Measurements from ENCODE around the gene CYP2S1. TPM values are rescaled to one million over a fixed set of nuclear protein-coding genes. Genes with fewer than 3 reads are reported as not detected.
A peak's percentile ranks its signal among the peaks of the same experiment; 100 is the strongest.

The CYP2S1 gene
- total and polyA plus RNA-seq, 9 of the 15 experiments (the other 6 are each of a cell fraction or from before 2014, with no cell fraction given): 0.07 to 1.9 (median 0.41) TPM

DNA sequence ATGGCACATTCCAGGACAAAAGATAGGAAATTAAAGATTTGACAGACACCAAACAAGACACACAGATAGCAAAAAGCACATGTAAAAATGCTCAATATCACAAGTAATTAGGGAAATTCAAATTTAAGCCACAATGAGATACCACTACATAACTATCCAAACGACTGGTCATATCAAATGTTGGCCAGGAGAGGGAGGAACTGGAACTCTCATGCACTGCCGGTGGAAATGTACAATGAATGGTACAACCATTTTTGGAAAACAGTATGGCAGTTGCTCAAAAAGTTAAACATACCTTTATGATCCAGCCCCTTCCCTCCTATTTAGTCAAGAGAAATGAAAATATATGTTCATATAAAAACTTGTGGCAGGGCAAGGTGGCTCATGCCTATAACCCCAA lies 36.8 kb upstream of the CYP2S1 start (continued):
- TF ChIP-seq, protein P1, sequence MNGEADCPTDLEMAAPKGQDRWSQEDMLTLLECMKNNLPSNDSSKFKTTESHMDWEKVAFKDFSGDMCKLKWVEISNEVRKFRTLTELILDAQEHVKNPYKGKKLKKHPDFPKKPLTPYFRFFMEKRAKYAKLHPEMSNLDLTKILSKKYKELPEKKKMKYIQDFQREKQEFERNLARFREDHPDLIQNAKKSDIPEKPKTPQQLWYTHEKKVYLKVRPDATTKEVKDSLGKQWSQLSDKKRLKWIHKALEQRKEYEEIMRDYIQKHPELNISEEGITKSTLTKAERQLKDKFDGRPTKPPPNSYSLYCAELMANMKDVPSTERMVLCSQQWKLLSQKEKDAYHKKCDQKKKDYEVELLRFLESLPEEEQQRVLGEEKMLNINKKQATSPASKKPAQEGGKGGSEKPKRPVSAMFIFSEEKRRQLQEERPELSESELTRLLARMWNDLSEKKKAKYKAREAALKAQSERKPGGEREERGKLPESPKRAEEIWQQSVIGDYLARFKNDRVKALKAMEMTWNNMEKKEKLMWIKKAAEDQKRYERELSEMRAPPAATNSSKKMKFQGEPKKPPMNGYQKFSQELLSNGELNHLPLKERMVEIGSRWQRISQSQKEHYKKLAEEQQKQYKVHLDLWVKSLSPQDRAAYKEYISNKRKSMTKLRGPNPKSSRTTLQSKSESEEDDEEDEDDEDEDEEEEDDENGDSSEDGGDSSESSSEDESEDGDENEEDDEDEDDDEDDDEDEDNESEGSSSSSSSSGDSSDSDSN (IDR thresholded peaks at IDR 0.05; ENCODE audit: borderline replicate concordance in 1 of 2, low read depth in 2 of 2, low read length in 2 of 2): no peak

DNA sequence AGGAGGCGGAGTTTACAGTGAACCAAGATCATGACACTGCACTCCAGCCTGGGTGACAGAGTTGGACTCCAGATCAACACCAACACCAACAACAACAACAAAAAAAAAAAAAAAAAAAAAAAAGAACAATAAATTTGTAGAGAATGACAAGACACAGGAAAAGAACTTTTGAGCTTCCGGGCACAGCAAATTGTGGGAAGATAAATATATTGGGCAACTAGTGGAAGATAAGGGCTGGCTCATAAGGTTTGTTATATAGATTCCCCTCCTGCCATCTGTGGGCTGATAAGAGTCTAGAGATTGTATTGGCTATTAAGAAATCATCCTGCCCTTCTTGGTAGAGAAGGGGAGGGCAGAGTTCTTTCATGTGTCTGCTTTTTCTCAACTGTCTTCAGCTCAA lies 33.1 kb upstream of the CYP2S1 start:
- H3K9ac ChIP-seq (ENCODE audit: insufficient read depth in 1 of 2, low read depth in 2 of 2, low read length in 2 of 2): no peak overlapping the region
- ATAC-seq: no peak; the same call in 2 of the 3 replicates
- WGBS (ENCODE audit: insufficient coverage, low coverage, missing lambda C conversion rate): 32% methylated on average over 2 of the region's 2 CpGs
- H3K27me3 ChIP-seq (ENCODE audit: control insufficient read depth in 2 of 2, insufficient read depth in 2 of 2, low read length in 2 of 2): peaks cover 0 to 2% of the 10 kb centered on the region in 2 experiments; a peak in 1 of 5 replicates
- CTCF ChIA-PET (ENCODE audit: low intra/inter-chr PET ratio): interaction anchor here (0.6 to 0.7 kb wide), 3 partner anchors 132 to 261 kb away, joined by 3 to 4 read pairs (median 3); no protein-coding TSS in a partner anchor
- no peak overlapping the region for H3K27ac ChIP-seq (ENCODE audit: extremely low read depth, low read depth, low read length)
- BruUV-seq (replicated peaks): no TSS peak
- peaks cover 4 to 10% of the 10 kb centered on the region in 2 experiments; a peak in 3 of 5 replicates for H3K4me1 ChIP-seq (replicated peaks in 1 of 2; ENCODE audit: control insufficient read depth in 2 of 2, insufficient read depth in 2 of 2, low read length in 2 of 2)
- H3K4me2 ChIP-seq (ENCODE audit: insufficient read depth, low read length): no peak overlapping the region; the same call in 1 of the 2 replicates
- H3K9me1 ChIP-seq (ENCODE audit: control insufficient read depth, insufficient read depth, low read length): no peaks in the 10 kb centered on the region
- no peaks in the 10 kb centered on the region for H3K9me3 ChIP-seq (replicated peaks; ENCODE audit: control insufficient read depth, insufficient read depth, low read depth, low read length)
- peak overlapping the region; percentile 18; the same call in 1 of the 2 replicates for H2AFZ ChIP-seq (ENCODE audit: low read depth, low read length)
- intact Hi-C loops (cut with micrococcal nuclease): no loop called here
- H4K20me1 ChIP-seq (replicated peaks; ENCODE audit: control insufficient read depth, insufficient read depth, low read length): no peaks in the 10 kb centered on the region
- no peak for DNase-seq (ENCODE audit: extremely low read depth in 1 of 4, low spot score in 3 of 4)
- no peak for FAIRE-seq
- no peaks in the 10 kb centered on the region for H3K79me2 ChIP-seq (ENCODE audit: control insufficient read depth, insufficient read depth, low read length)
- H3K36me3 ChIP-seq (ENCODE audit: control insufficient read depth, insufficient read depth, low read length): no peaks in the 10 kb centered on the region
- in situ Hi-C loops (cut with MboI): no loop called here
- no peak overlapping the region for H3K4me3 ChIP-seq
- POLR2A ChIA-PET: interaction anchor here (0.5 to 1.5 kb wide), 2 partner anchors 16 to 243 kb away, joined by 3 to 4 read pairs; no protein-coding TSS in a partner anchor
- TF ChIP-seq, protein P2, sequence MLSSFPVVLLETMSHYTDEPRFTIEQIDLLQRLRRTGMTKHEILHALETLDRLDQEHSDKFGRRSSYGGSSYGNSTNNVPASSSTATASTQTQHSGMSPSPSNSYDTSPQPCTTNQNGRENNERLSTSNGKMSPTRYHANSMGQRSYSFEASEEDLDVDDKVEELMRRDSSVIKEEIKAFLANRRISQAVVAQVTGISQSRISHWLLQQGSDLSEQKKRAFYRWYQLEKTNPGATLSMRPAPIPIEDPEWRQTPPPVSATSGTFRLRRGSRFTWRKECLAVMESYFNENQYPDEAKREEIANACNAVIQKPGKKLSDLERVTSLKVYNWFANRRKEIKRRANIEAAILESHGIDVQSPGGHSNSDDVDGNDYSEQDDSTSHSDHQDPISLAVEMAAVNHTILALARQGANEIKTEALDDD (IDR thresholded peaks at IDR 0.05): 0 out of 2 replicates have a peak, but pooled peaks have one; percentile 11
- TF ChIP-seq CBFA2T3 (IDR thresholded peaks at IDR 0.05) (peak; percentile 71), NR2C1 (IDR thresholded peaks at IDR 0.05) (no peak), NR2C1 (tag; IDR thresholded peaks at IDR 0.05) (no peak), SMARCA4 (IDR thresholded peaks at IDR 0.05) (peak; percentile 48; the same call in 1 of the 2 replicates), ZNF384 (IDR thresholded peaks at IDR 0.05; ENCODE audit: low read depth, low read length) (peak; percentile 62; the same call in 1 of the 2 replicates), CEBPB (tag; IDR thresholded peaks at IDR 0.05) (peak; percentile 76), TAL1 (IDR thresholded peaks at IDR 0.05) (peak; percentile 42), CBFA2T2 (conservative IDR thresholded peaks at IDR 0.05) (peak; percentile 37; the same call in 1 of the 2 replicates), ARID1B (IDR thresholded peaks at IDR 0.05) (peak; percentile 67), SOX6 (IDR thresholded peaks at IDR 0.05) (peak; percentile 47; the same call in 1 of the 2 replicates), NFE2 (IDR thresholded peaks at IDR 0.05; ENCODE audit: low read depth) (peak; percentile 27; the same call in 1 of the 2 replicates), CEBPG (CRISPR knock-in tag; IDR thresholded peaks at IDR 0.05) (no peak), CEBPG (tag; conservative IDR thresholded peaks at IDR 0.05 in 1 of 2, IDR thresholded peaks at IDR 0.05 in 1 of 2) (peak; percentile 64 to 79; a peak in 3 of 4 replicates), STAT5A (IDR thresholded peaks at IDR 0.05; ENCODE audit: borderline replicate concordance, low read length) (peak; percentile 9; the same call in 1 of the 2 replicates), SMARCE1 (IDR thresholded peaks at IDR 0.05) (peak; percentile 27; the same call in 1 of the 2 replicates)
- TF ChIP-seq, protein P3, sequence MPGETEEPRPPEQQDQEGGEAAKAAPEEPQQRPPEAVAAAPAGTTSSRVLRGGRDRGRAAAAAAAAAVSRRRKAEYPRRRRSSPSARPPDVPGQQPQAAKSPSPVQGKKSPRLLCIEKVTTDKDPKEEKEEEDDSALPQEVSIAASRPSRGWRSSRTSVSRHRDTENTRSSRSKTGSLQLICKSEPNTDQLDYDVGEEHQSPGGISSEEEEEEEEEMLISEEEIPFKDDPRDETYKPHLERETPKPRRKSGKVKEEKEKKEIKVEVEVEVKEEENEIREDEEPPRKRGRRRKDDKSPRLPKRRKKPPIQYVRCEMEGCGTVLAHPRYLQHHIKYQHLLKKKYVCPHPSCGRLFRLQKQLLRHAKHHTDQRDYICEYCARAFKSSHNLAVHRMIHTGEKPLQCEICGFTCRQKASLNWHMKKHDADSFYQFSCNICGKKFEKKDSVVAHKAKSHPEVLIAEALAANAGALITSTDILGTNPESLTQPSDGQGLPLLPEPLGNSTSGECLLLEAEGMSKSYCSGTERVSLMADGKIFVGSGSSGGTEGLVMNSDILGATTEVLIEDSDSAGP (CRISPR knock-in tag; IDR thresholded peaks at IDR 0.05): no peak
